Sigmoid colon (tissue), 7 donors: ENCODE data around the gene GOLGA8R. TPM values are rescaled to one million over a fixed set of nuclear protein-coding genes. Genes with fewer than 3 reads are reported as not detected.
"Not testable (repeated sequence)": the region's sequence is repeated elsewhere in the genome, so short reads cannot be mapped to it uniquely, and the experiment has no call there.

Experiments used
- DNase-seq: peaks from one replicate; pipeline ENCODE4 v3.0.0-alpha.2; 2019
- H3K27ac ChIP-seq, 4 donors: fragments of 200-600 bp; sonication (generic); one replicate each; pipeline ENCODE4 v1.5.1; 2016 to 2019; ENCODE audit warnings: mild to moderate bottlenecking in 1 of 4
- H3K27me3 ChIP-seq, 3 donors: fragments of 200-600 bp; sonication (generic); one replicate each; pipeline ENCODE4 v1.5.1; 2019; ENCODE audit warnings: mild to moderate bottlenecking in 1 of 3
- H3K36me3 ChIP-seq, 4 donors: fragments of 200-600 bp; sonication (generic); one replicate each; pipeline ENCODE4 v1.5.1; 2016 to 2019
- H3K4me1 ChIP-seq, 4 donors: fragments of 200-600 bp; sonication (generic); one replicate each; pipeline ENCODE4 v1.5.1; 2017 to 2019
- H3K4me3 ChIP-seq, 4 donors: fragments of 200-600 bp; sonication (generic); one replicate each; pipeline ENCODE4 v1.5.1; 2017 to 2019; ENCODE audit warnings: mild to moderate bottlenecking in 2 of 4, moderate library complexity in 1 of 4
- H3K9me3 ChIP-seq, 4 donors: fragments of 200-600 bp in 3 of 4; sonication (generic) in 3 of 4; one replicate each; pipeline versions ENCODE4 v1.5.1 to v1.6.1; 2013 to 2019
- WGBS, 2 donors: extraction: QIAGEN DNeasy Blood & Tissue Kit; methylation state at CpG; one replicate each; pipeline ENCODE4 v1.1.7; 2013; 5-methylcytosine and 5-hydroxymethylcytosine counted together
- intact Hi-C: fragments of 100-400 bp; cut with DNase I; formaldehyde crosslinking; loops from one replicate; pipeline ENCODE4 v1.15.1; 2023
- polyA plus RNA-seq, 3 donors: library from polyadenylated mRNA; stranded (reverse); fragments of 200-250 nt; gene quantifications; one replicate each; pipeline ENCODE4 v1.2.3, GENCODE V29; 2013
- small RNA-seq, 3 donors: library from RNA; depleted of rRNA; stranded (forward); fragments of <200 nt; gene quantifications; one replicate each; pipeline ENCODE3, GENCODE V24; 2016
- total RNA-seq, 4 donors: library from RNA; depleted of rRNA; stranded (reverse); fragments of >200 nt; gene quantifications; one replicate each; pipeline ENCODE4 v1.1.0, GENCODE V29; 2016
- donor health status: healthy with polysubstance abuse.
- donor health status: Bipolar disorder and iron deficiency.
- donor health status: healthy.

GOLGA8R gene
- total and polyA plus RNA-seq, 7 donors = 0.77 to 6.9 (median 4.5) TPM; not detected in 2

DNA sequence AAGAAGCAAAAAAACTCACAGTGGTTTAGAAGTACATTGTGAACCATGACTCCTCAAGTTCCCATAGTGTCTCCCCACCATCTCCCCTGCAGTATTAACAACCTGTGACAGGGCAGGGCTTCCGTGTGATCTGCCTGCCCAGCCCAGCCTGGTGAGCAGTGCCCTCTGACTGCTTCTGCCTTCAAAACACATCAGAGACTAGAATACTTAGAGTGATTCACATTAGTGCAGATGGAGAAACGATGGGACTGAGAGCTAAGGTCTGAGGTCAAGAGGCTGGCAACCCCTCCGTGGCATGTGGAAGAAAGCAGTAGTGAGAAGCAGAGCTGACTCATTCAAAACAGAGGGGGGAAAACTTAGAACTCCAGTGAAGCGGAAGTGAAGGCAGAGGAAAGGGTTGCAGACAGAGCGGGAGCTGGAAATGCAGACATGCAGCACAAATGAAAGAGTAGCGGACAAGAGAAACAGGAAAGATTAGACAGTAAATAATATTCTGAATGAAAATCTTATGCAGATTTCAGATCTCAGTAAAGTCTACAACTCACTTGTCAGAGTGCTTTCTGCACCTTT lies 27.7 kb downstream of the GOLGA8R start:
- H3K27me3 ChIP-seq, H3K27ac ChIP-seq, DNase-seq, H3K4me3 ChIP-seq, H3K4me1 ChIP-seq, H3K9me3 ChIP-seq, intact Hi-C loops, H3K36me3 ChIP-seq: not testable (repeated sequence)
- no CpG with 5 or more reads among the region's 6 CpGs for WGBS, 2 donors

DNA sequence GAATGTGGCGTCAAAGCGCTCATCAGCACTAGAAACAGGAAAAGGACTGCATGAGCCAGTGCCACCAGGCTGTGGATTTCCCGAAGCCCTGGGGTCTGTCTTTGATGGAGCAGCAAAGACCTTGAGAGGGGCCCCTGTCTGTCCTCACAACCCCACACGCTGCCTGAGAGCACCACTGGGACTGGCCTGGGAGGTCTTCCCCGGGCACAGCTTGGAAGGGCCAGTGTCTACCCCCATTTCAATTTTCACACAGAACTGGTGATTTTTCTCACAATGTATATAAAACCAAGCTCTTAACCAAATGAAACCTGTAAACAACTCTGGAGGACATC lies 37.0 kb downstream of the GOLGA8R start:
- H3K36me3 ChIP-seq, H3K9me3 ChIP-seq, H3K4me3 ChIP-seq, DNase-seq, H3K4me1 ChIP-seq, H3K27ac ChIP-seq, H3K27me3 ChIP-seq, intact Hi-C loops: not testable (repeated sequence)
- WGBS, 2 donors = 74% methylated on average over 1 of the region's 5 CpGs; no CpG with 5 or more reads in 1 of the 2 donors

DNA sequence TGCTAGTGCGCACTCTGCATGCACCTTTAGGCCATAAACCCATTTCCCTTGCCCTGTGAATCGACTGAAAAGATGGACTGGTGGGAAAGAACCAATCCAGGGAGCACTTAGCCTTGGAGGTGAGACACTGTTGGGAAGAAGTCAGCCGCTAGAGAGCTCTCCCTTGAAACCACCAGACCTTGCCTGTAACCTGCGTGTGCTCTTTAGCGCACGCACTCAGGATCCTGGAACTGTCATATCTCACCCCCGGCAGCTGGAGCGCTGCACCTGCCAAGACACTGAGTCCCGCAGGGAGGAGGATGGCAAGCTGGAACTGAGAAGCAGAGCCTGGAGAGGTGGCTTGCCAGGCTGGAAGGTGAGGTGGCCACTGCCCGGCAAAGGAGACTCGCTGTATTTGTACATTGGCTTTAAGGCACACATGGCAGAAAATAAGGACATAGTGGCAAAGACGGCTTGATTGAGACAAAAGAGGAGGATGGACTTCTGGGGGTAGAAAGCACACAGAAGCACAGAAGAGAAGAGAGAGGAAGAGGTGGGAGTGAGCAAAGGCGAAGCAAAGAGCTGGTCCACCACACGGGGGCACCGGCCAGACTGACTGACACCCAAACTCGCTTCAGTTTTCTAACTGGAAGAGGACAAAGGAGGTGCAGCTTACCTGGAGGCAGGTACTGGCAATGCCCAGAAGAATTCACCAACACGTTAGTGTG lies 37.5 kb downstream of the GOLGA8R start:
- H3K9me3 ChIP-seq, H3K36me3 ChIP-seq, H3K27me3 ChIP-seq, DNase-seq, H3K27ac ChIP-seq, H3K4me3 ChIP-seq, H3K4me1 ChIP-seq, intact Hi-C loops: not testable (repeated sequence)
- no CpG with 5 or more reads among the region's 17 CpGs for WGBS, 2 donors

DNA sequence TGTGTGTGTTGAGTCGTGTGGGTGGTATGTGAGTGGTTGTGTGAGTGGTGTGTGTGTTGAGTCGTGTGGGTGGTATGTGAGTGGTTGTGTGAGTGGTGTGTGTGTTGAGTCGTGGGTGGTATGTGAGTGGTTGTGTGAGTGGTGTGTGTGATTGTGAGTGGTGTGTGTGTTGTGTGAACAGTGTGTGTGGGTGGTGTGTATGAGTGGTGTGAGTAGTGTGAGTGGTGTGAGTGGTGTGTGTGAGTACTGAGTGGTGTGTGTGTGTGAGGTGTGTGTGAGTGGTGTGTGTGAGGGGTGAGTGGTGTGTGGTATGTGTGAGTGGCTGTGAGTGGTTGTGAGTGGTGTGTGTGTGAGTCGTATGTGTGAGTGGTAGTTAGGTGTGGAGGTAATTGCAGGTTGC lies 38.2 kb downstream of the GOLGA8R start:
- H3K9me3 ChIP-seq, H3K27me3 ChIP-seq, H3K36me3 ChIP-seq, intact Hi-C loops, H3K27ac ChIP-seq, H3K4me3 ChIP-seq, H3K4me1 ChIP-seq: not testable (repeated sequence)
- WGBS, 2 donors = 43 to 73% methylated on average over 3 to 4 of the region's 4 CpGs
- peak; percentile 20 for DNase-seq

DNA sequence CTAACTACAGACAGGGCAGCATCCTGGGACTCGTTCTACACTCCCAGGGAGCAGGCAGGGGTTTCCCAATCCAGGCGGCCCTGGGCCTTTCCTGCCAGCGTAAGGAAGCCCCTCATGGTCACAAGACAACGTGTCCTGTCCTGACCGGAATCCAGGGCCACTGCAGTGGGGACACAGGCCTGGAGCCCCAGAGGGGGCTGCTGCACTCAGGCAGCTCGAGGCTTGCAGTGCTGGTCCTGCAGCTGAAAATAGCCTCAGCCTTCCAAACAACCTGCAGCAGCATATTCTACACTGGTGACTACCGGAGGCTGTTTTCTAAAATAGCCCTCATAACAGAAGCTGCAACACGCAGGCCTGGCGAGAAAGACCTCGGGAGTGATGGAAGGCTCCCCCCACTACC lies 39.2 kb downstream of the GOLGA8R start:
- peak; percentile 28 for DNase-seq
- H3K27me3 ChIP-seq, H3K9me3 ChIP-seq, H3K27ac ChIP-seq, intact Hi-C loops, H3K4me3 ChIP-seq, H3K36me3 ChIP-seq, H3K4me1 ChIP-seq: not testable (repeated sequence)
- WGBS, 2 donors = 68 to 72% methylated on average over 3 of the region's 10 CpGs

DNA sequence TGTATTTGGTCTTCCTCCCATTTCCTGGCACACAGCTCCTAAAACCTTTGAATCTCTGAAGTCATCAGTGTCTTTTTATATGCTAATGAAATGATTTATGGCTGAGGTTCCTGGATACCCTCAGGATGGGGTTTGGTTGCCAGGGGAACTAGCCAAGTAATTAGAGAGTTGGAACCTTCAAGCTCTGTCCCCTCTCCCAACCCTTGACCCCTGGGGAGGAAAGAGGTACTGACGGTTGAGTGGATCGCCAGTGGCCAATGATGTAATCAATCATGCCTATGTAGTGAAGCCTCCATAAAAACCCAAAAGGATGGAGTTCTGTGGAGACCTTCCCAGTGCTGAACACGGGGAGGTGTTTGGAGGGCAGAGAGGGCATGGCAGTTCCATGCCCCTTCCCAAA lies 45.8 kb downstream of the GOLGA8R start:
- H3K27ac ChIP-seq, H3K27me3 ChIP-seq, H3K4me1 ChIP-seq, H3K4me3 ChIP-seq, DNase-seq, intact Hi-C loops, H3K36me3 ChIP-seq, H3K9me3 ChIP-seq: not testable (repeated sequence)
- no CpG with 5 or more reads among the region's 3 CpGs for WGBS, 2 donors

GRCh38 chr15:30367246-30367645 lies 46.8 kb downstream of the GOLGA8R start:
- H3K27ac ChIP-seq, H3K36me3 ChIP-seq, H3K9me3 ChIP-seq, H3K4me3 ChIP-seq, H3K4me1 ChIP-seq, DNase-seq, H3K27me3 ChIP-seq, intact Hi-C loops: not testable (repeated sequence)
- 94 to 95% methylated on average over 14 to 15 of the region's 17 CpGs for WGBS, 2 donors

DNA sequence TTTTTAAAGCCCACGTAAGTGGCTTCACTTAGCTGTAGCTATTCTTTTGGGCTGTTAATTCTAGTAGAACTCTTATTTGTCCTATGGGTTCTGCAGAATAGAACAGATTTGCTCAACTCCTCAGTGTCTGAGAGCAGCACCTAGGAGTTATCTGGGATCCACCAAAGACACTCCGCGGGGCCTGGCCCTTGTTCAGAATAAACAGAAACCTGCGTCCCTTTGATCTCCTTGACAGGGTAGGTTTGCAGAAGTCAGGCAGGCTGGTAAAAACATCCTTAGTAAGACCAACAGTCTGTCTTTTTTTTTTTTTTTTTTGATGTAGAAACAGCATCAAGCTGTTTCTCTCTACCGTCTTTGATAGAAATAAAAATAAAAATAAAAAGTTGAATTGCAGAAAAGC lies 52.7 kb downstream of the GOLGA8R start:
- H3K27ac ChIP-seq, H3K9me3 ChIP-seq, H3K4me3 ChIP-seq, DNase-seq, H3K36me3 ChIP-seq, H3K27me3 ChIP-seq, H3K4me1 ChIP-seq, intact Hi-C loops: not testable (repeated sequence)
- 69 to 89% methylated on average over 1 to 4 of the region's 5 CpGs for WGBS, 2 donors

GRCh38 chr15:30360990-30361389 lies 53.1 kb downstream of the GOLGA8R start:
- H3K36me3 ChIP-seq, H3K9me3 ChIP-seq, intact Hi-C loops, H3K27ac ChIP-seq, DNase-seq, H3K4me1 ChIP-seq, H3K4me3 ChIP-seq, H3K27me3 ChIP-seq: not testable (repeated sequence)
- WGBS, 2 donors = no CpG with 5 or more reads among the region's 2 CpGs

DNA sequence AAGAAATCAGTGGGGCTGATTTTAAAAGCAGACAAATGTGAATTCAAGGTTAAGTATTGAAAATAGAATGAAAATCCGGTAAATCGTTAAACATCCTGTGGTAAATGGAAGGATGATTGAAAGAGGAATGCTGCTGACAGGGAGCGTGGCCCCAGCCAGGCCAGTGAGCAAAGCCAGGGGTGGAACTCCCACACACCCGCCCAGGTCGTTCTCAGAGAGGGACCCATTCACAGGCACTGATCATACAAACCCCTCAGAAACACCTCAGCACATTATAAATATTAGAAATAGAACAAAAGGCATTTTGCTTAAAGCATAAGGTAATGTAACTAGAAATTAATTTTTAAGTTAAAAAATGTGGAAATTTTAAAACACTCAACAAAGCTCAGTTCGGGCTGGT lies 59.0 kb downstream of the GOLGA8R start:
- intact Hi-C loops, H3K36me3 ChIP-seq, H3K4me3 ChIP-seq, H3K9me3 ChIP-seq, H3K4me1 ChIP-seq, H3K27ac ChIP-seq, H3K27me3 ChIP-seq, DNase-seq: not testable (repeated sequence)
- 70 to 77% methylated on average over 3 of the region's 6 CpGs for WGBS, 2 donors

Small RNA genes within 50 kb of the gene (small RNA-seq; reads per million reads assigned to genes)
- gene AC019322.2 (0 reads per million in 3 donors), gene RF00019 (0 reads per million in 3 donors), gene RF00096 (0 reads per million in 3 donors), gene RN7SL196P (0 reads per million in 3 donors)

Other genes starting within 250 kb of the GOLGA8R start
- gene CHRFAM7A, start 20.7 kb downstream of the GOLGA8R start, total RNA-seq = 1 to 10 TPM in 2 of 4 donors, under 1 TPM in 2; 0.68 to 5.5 (median 2.6) TPM
- gene CHRFAM7A, start 20.7 kb downstream of the GOLGA8R start, polyA plus RNA-seq = 1 to 10 TPM in 1 of 3 donors, under 1 TPM in 2; 0.60 to 2.1 (median 0.76) TPM
- gene GOLGA8Q, start 137.8 kb upstream of the GOLGA8R start, total RNA-seq = 1 to 10 TPM in 2 of 4 donors, not detected in 2; 1.5 to 1.8 TPM
- gene GOLGA8Q, start 137.8 kb upstream of the GOLGA8R start, polyA plus RNA-seq = under 1 TPM in 1 of 3 donors, not detected in 2; 0.50 TPM
- gene GOLGA8H, start 189.8 kb upstream of the GOLGA8R start, total RNA-seq = under 1 TPM in 1 of 4 donors, not detected in 3; 0.33 TPM
- gene GOLGA8H, start 189.8 kb upstream of the GOLGA8R start, polyA plus RNA-seq = under 1 TPM in 1 of 3 donors, not detected in 2; 0.36 TPM